ENCODE measurements around the gene NELFE. TPM values are rescaled to one million over a fixed set of nuclear protein-coding genes. Genes with fewer than 3 reads are reported as not detected.
"Not testable (repeated sequence)": the region's sequence is repeated elsewhere in the genome, so short reads cannot be mapped to it uniquely, and the experiment has no call there.

The NELFE gene
- total RNA-seq, 2 experiments from 2014 or later, result 67.1 to 70.8 TPM

DNA sequence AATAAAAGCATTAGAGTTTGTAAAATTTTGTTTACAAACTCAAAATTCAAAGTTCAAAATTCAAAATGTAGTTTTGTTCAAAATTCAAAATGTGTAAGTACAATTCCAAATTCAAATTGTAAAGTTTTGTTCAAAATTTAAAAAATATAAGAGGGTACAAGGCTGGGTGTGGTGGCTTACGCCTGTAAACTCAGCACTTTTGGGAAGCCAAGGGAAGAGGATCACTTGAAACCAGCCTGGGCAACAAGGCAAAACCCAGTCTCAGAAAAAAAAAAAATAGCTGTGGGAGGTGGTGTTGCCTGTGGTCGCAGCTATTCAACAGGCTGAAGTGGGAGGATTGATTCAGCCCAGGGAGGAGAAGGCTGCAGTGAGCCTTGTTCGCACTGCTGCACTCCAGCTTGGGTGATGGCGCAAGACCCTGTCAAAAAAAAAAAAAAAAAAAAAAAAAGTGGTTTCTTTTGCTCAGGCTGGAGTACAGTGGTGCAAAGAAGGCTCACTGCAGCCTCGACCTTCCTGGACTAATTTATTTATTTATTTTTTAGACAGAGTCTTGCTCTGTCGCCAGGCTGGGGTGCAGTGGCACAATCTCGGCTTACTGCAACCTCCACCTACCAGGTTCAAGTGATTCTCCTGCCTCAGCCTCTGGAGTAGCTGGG is 51.5 kb downstream of the NELFE start:
- Mint-ChIP-seq H3K4me3 (no peak overlapping the region), H3K27me3 (ENCODE audit: low read depth) (peaks cover 21% of the 10 kb centered on the region), H3K4me1 (ENCODE audit: low read depth) (peaks cover 10% of the 10 kb centered on the region), H3K9me3 (ENCODE audit: insufficient read depth) (no peaks in the 10 kb centered on the region), H3K27ac (no peak overlapping the region), H3K36me3 (ENCODE audit: low read depth) (no peaks in the 10 kb centered on the region)
- POLR2A ChIA-PET, result interaction anchor here (0.6 kb wide), 2 partner anchors 12 to 43 kb away, joined by 3 to 4 read pairs; no protein-coding TSS in a partner anchor
- ATAC-seq (no peak), DNase-seq (no peak)
- CTCF ChIA-PET, result interaction anchor here (1.0 kb wide), 1 partner anchor 10 kb away, joined by 3 read pairs; no protein-coding TSS in a partner anchor

DNA sequence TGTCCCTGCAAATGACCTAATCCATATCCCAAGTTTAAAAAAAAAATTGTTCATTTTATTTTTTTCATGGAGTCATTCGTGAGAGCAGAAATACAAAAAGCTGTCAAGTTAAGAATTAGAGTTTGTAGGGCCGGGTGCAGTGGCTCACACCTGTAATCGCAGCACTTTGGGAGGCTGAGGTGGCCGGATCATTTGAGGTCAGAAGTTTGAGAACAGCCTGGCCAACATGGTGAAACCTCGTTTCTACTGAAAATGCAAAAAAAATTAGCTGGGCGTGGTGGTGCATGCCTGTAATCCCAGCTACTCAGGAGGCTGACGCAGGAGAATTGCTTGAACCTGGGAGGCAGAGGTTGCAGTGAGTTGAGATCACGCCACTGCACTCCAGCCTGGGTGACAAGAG is 52.0 kb downstream of the NELFE start:
- H3K4me3 Mint-ChIP-seq; POLR2A ChIA-PET; ATAC-seq; H3K27ac Mint-ChIP-seq; DNase-seq; H3K36me3 Mint-ChIP-seq (ENCODE audit: low read depth); H3K9me3 Mint-ChIP-seq (ENCODE audit: insufficient read depth): not testable (repeated sequence)
- CTCF ChIA-PET, result interaction anchor here (1.0 kb wide), 1 partner anchor 10 kb away, joined by 3 read pairs; no protein-coding TSS in a partner anchor
- H3K4me1 Mint-ChIP-seq (ENCODE audit: low read depth), result peaks cover 11% of the 10 kb centered on the region
- H3K27me3 Mint-ChIP-seq (ENCODE audit: low read depth), result peaks cover 21% of the 10 kb centered on the region

DNA sequence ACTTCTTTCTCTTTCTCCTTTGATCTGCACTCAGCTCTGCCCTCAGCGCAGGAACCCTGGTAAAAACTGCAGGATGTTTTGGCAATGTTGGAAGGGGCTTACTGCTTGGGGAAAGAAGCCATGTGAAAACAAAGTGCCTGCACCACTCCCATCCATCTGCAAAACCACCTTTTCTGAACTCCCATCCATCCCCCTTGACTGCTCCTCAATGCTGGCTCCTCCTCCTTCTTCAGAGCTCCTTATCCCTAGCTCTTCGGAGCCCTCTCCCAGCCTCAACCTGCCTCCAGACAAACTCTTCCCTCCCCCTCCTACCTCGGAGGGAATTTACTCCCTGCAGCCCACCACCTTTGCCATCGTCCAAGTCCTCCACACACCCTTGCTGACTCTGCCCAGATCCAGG is 52.6 kb downstream of the NELFE start:
- POLR2A ChIA-PET, result no interaction called here
- CTCF ChIA-PET, result no interaction called here
- Mint-ChIP-seq H3K9me3 (ENCODE audit: insufficient read depth) (no peaks in the 10 kb centered on the region), H3K27me3 (ENCODE audit: low read depth) (peaks cover 21% of the 10 kb centered on the region), H3K4me1 (ENCODE audit: low read depth) (peaks cover 13% of the 10 kb centered on the region), H3K4me3 (no peak overlapping the region), H3K36me3 (ENCODE audit: low read depth) (no peaks in the 10 kb centered on the region), H3K27ac (no peak overlapping the region)
- DNase-seq, result no peak
- no peak for ATAC-seq

DNA sequence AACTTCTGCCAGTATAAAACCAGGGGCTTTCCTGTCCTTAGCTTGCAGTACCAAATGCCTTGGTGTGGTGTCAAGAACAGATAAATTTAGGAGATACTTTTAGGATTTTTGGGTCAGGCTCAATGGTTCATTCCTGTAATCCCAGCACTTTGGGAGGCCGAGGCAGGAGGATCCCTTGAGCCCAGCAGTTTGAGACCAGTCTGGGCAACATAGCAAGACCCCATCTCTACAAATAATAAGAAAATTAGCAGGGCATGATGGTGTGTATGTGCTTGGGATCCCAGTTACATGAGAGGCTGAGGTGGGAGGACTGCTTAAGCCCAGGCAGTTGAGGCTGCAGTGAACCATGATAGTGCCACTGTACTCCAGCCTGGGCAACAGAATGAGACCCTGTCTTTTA is 53.7 kb downstream of the NELFE start:
- no peaks in the 10 kb centered on the region for H3K36me3 Mint-ChIP-seq (ENCODE audit: low read depth)
- no peak overlapping the region for H3K27ac Mint-ChIP-seq
- CTCF ChIA-PET, result no interaction called here
- POLR2A ChIA-PET, result no interaction called here
- peaks cover 17% of the 10 kb centered on the region for H3K4me1 Mint-ChIP-seq (ENCODE audit: low read depth)
- H3K9me3 Mint-ChIP-seq (ENCODE audit: insufficient read depth), result no peaks in the 10 kb centered on the region
- H3K27me3 Mint-ChIP-seq (ENCODE audit: low read depth), result peaks cover 21% of the 10 kb centered on the region
- ATAC-seq (no peak), DNase-seq (no peak)
- no peak overlapping the region for H3K4me3 Mint-ChIP-seq

GRCh38 chr6:31903957-31904356 is 54.8 kb downstream of the NELFE start:
- Mint-ChIP-seq H3K27ac (no peak overlapping the region), H3K4me3 (no peak overlapping the region), H3K36me3 (ENCODE audit: low read depth) (peaks cover 4% of the 10 kb centered on the region), H3K9me3 (ENCODE audit: insufficient read depth) (no peaks in the 10 kb centered on the region), H3K27me3 (ENCODE audit: low read depth) (peaks cover 20% of the 10 kb centered on the region), H3K4me1 (ENCODE audit: low read depth) (peaks cover 28% of the 10 kb centered on the region)
- ChIA-PET CTCF (interaction anchor here (1.1 kb wide), 2 partner anchors 9 to 49 kb away, joined by 3 to 4 read pairs; no protein-coding TSS in a partner anchor), POLR2A (interaction anchor here (0.6 to 0.9 kb wide), 2 partner anchors 48 to 67 kb away, joined by 3 read pairs; no protein-coding TSS in a partner anchor)
- DNase-seq, result no peak
- no peak for ATAC-seq

Small RNAs within 50 kb of the gene (microRNA-seq; reads per million reads assigned to microRNA genes)
- gene MIR1236, result not detected

Other genes starting within 250 kb of the NELFE start
- not detected for gene LY6G6D, start 243.6 kb downstream of the NELFE start, total RNA-seq
- under 1 TPM in 1 of 2 experiments, not detected in 1; 0.26 TPM for gene LY6G6C, start 237.2 kb downstream of the NELFE start, total RNA-seq
- under 1 TPM; 0.71 to 0.91 TPM for gene MPIG6B, start 235.6 kb downstream of the NELFE start, total RNA-seq
- 10 to 100 TPM; 31.9 to 33.7 TPM for gene DDAH2, start 229.7 kb downstream of the NELFE start, total RNA-seq
- 100 to 1,000 TPM; 617 to 651 TPM for gene CLIC1, start 222.4 kb downstream of the NELFE start, total RNA-seq
- gene MSH5, start 219.0 kb downstream of the NELFE start, total RNA-seq, result 10 to 100 TPM; 64.8 to 73.6 TPM
- 10 to 100 TPM; 14.3 to 15.4 TPM for gene SAPCD1, start 196.3 kb downstream of the NELFE start, total RNA-seq
- 1 to 10 TPM; 6.4 to 6.6 TPM for gene VWA7, start 181.6 kb downstream of the NELFE start, total RNA-seq
- gene VARS1, start 163.2 kb downstream of the NELFE start, total RNA-seq, result 100 to 1,000 TPM; 114 to 115 TPM
- 100 to 1,000 TPM; 123 to 128 TPM for gene LSM2, start 152.0 kb downstream of the NELFE start, total RNA-seq
- 1 to 10 TPM; 3.0 to 3.1 TPM for gene HSPA1L, start 143.7 kb downstream of the NELFE start, total RNA-seq
- 10 to 100 TPM; 75.6 to 75.7 TPM for gene HSPA1A, start 143.4 kb downstream of the NELFE start, total RNA-seq
- gene HSPA1B, start 131.2 kb downstream of the NELFE start, total RNA-seq, result 10 to 100 TPM; 84.6 to 87.1 TPM
- 10 to 100 TPM; 16.5 to 17.8 TPM for gene NEU1, start 96.2 kb downstream of the NELFE start, total RNA-seq
- gene SLC44A4, start 80.0 kb downstream of the NELFE start, total RNA-seq, result under 1 TPM in 1 of 2 experiments, not detected in 1; 0.39 TPM
- gene EHMT2, start 61.3 kb downstream of the NELFE start, total RNA-seq, result 10 to 100 TPM; 70.1 to 72.3 TPM
- 1 to 10 TPM; 1.6 to 1.8 TPM for gene ZBTB12, start 56.9 kb downstream of the NELFE start, total RNA-seq
- gene C2, start 31.3 kb downstream of the NELFE start, total RNA-seq, result under 1 TPM; 0.26 to 0.87 TPM
- under 1 TPM in 1 of 2 experiments, not detected in 1; 0.58 TPM for gene CFB, start 12.9 kb downstream of the NELFE start, total RNA-seq
- 10 to 100 TPM; 73.2 to 73.4 TPM for gene SKIC2, start 204 bp upstream of the NELFE start, total RNA-seq
- gene DXO, start 13.2 kb upstream of the NELFE start, total RNA-seq, result 10 to 100 TPM; 14.8 to 17.7 TPM
- 1 to 10 TPM; 3.6 to 5.1 TPM for gene C4A, start 23.1 kb upstream of the NELFE start, total RNA-seq
- 1 to 10 TPM; 2.9 to 3.5 TPM for gene C4B, start 55.8 kb upstream of the NELFE start, total RNA-seq
- gene CYP21A2, start 79.4 kb upstream of the NELFE start, total RNA-seq, result not detected
- gene TNXB, start 150.4 kb upstream of the NELFE start, total RNA-seq, result 1 to 10 TPM; 3.4 to 4.8 TPM
- gene ATF6B, start 169.3 kb upstream of the NELFE start, total RNA-seq, result 100 to 1,000 TPM; 107 to 117 TPM
- 1 to 10 TPM; 7.0 to 8.5 TPM for gene FKBPL, start 171.3 kb upstream of the NELFE start, total RNA-seq
- gene PRRT1, start 193.0 kb upstream of the NELFE start, total RNA-seq, result under 1 TPM; 0.37 to 0.45 TPM
- gene PPT2, start 195.2 kb upstream of the NELFE start, total RNA-seq, result 10 to 100 TPM; 15.4 to 17.1 TPM
- gene EGFL8, start 205.6 kb upstream of the NELFE start, total RNA-seq, result 10 to 100 TPM in 1 of 2 experiments, 1 to 10 TPM in 1; 9.8 to 12.2 TPM
- 10 to 100 TPM; 40.4 to 46.6 TPM for gene AGPAT1, start 217.1 kb upstream of the NELFE start, total RNA-seq
- gene RNF5, start 219.4 kb upstream of the NELFE start, total RNA-seq, result 10 to 100 TPM; 40.4 to 43.3 TPM
- 10 to 100 TPM; 27.8 to 29.9 TPM for gene AGER, start 225.3 kb upstream of the NELFE start, total RNA-seq
- gene PBX2, start 231.2 kb upstream of the NELFE start, total RNA-seq, result 10 to 100 TPM; 60.5 to 68.5 TPM
- gene GPSM3, start 233.7 kb upstream of the NELFE start, total RNA-seq, result 100 to 1,000 TPM; 216 to 223 TPM

All from activated CD8-positive, alpha-beta T cell treated with anti-CD3 and anti-CD28 coated beads, Interleukin-2, amount 10 ng/mL, durations not matched to agents 7 days and 5 days (primary cell).